Stimulated activated CD8-positive, alpha-beta memory T cell treated with anti-CD3 and anti-CD28 coated beads, Interleukin-7, amount 100 ng/mL, for 1 hour (primary cell): ENCODE results near the gene GTF2I.
"Not testable (repeated sequence)": the region's sequence is repeated elsewhere in the genome, so short reads cannot be mapped to it uniquely, and the experiment has no call there.

Source experiments
- DNase-seq, 2 donors: peaks; one replicate each; pipeline ENCODE4 v3.0.0-alpha.2; 2020; ENCODE audit warnings: low read depth in 2 of 2

The GTF2I gene

DNA sequence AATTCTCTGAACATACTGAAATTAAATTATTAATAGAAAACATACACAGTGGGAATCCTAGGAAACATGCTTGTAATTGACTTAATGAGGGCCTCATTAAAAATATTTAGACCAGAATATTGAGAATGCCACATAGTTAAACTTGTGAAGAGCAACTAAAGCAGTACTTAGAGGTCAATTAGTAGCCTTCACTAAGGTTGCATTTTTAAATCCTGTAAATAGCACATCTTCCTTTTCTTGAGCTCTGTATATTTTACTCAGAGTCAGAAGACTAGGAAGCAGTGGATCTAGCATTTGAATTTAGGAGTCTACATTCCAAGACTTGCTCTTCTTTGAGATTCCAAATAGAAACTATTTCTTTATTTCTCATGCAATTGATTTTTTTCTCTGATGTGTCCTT lies 56.0 kb downstream of the GTF2I start:
- no peak for DNase-seq

DNA sequence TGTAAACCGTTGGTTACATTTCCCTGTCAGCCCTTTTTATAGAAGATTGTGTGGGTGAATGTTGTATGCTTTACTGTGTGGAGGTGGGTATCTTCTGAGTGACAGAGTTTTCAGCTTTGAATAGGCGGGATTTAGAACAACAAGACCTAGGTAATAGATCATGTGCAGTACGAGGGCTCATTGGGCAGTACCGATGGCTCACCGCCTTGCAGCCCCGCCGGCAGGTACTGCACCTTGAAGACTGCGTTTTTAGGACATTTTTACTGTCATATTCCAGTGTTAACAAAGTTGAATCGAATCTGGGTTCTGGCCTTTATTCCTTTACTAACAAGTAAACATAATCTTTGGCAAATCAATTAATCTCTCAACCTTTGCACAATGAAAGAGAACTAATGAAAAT lies 60.4 kb downstream of the GTF2I start:
- no peak for DNase-seq

DNA sequence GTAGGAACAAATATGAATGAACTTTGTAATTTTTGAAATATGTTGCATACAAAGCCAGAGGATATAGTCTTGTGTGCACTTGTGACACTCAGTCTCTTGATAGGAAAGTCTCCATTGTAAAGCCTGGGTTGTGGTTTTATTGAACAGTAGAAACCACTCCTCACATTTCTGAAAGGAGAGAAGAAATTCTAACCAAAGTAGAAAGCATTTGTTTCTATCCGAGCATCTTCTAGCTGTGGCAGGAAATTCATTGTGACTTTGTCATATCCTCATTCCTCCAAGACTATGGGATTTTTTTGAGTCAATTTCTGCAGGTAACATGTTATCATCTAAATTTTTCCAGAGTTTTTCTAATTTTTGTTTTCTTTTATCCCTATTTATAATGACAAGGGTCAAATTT lies 60.8 kb downstream of the GTF2I start:
- no peak for DNase-seq

DNA sequence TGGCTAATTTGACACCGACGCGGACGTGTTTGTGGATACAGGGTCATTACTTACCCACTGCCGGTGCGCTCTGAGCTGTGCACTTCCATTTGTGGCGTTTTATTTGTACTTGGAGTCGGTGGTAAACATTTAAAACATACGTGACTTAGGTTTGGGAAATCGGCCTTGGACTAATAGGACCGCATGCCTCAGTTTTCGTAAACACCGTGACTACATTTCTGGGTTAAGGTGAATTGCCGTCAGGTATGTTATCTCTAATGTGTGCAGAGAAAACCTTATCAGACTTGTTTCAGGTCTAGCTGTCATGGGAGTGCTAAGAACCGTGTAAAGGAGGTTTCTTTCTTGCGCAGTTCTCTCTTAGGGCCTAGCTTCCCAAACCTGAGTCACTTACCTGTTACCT lies 64.6 kb downstream of the GTF2I start:
- DNase-seq = no peak

DNA sequence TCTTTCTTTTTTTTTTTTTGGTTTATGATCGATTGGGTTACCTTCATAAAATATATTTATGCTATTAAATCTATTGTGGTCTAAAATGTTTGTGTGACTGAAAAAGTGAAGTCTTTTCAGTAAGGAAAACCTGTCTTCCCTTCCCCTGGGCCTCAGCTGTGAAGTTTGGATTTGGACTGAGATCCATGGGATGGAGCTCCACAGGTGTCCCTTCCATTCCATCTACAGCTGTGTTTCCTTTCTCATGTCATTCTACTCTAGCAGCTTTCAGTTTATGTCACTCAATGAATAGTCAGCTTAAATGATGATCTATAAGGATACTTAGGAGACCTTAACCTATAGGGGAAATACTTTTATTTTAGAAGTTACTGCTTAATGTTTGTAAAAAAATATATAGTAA lies 68.3 kb downstream of the GTF2I start:
- DNase-seq = no peak

DNA sequence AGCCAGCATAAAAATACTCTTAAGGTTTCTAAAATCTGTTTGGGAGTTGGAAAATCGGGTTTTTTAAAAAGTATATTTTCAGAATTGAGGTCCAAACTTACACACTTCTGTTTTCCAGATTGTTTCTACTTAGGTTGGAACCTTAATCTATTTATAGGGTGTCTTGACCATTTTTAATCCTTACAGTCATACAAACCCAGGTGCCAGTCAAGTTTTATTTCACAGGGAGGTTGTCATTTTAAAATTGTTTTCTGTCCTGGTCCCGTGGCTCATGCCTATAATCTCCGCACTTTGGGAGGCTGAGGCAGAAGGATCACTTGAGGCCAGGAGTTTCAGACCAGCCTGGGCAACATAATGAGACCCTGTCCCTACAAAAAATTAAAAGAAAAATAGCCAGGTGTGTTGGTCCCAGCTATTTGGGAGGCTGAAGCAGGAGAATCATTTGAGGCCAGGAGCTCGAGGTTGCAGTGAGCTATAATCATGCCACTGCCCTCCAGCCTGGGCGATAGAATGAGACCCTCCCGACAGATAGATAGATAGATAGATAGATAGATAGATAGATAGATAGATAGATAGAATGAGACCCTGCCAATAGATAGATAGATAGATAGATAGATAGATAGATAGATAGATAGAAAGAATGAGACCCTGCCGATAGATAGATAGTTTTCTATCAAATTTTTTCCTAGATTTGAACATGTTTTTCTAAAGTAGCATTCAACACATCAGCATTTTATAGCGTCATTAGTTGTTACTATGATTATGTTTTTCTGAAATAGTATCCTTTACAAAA lies 69.0 kb downstream of the GTF2I start:
- DNase-seq = no peak

DNA sequence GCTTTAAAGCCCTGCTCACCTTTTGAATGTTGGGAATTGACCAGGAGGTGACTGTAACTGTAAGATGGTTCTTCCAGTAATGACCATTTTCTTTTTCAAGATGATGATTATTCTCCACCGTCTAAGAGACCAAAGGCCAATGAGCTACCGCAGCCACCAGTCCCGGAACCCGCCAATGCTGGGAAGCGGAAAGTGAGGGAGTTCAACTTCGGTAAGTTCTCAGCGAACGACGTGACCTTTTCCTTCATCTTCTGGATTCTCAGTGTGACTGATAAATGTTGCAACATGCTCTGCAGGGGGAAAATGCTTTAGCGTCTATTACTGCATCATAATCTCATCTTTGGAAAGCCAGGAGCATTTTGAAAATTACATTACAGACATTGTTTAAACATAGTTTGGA lies 71.2 kb downstream of the GTF2I start:
- not testable (repeated sequence) for DNase-seq

DNA sequence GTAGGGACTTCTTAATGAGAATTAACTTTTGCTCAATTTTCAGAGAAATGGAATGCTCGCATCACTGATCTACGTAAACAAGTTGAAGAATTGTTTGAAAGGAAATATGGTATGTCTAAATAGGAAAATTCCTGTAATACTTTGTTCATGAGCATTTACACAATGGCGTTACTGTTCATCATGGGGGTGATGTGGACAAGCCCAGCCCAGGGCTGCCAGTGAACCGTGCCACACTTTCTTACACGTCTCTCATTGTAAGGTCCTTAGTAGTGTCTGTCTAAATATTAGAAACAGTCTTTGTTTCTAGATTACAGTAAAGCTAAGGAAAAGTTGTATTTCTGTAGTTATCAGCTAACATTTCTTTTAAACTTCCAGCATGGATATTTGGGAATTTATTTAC lies 72.7 kb downstream of the GTF2I start:
- DNase-seq = not testable (repeated sequence)

DNA sequence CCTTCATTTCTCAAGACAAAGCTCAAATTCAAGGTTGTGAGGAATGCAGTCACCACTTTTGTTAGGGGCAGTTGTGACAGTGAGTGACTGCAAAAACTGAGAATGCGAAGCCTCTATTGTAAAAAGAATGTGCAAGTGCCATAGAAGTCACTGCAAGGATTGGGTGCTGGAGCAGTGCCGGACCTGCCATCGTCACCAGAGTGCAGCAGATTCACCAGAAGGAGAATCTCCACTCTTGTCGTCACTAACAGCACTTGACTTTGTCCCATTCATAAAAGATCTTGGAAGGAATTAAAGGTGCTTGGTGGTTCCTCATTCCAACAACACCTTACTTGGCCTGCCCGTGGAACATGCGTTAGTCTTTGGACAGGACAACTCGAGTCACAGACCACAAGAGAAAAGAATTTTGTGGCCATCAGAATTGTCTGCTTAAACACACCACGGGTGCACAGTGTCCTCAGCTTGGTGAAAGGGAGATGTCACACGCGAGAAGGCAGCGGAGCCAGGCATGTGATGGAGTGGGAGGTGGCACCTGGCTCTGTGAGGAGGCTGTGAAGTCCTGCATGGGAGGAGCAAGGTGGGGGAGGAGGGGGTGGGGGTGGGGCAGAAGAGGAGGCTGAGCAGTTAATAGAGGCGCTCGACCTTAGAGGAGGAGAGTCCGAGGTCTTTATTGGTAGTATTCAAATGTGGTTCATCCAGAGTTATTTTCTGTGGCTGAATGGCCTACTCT lies 82.6 kb downstream of the GTF2I start:
- DNase-seq = not testable (repeated sequence)

DNA sequence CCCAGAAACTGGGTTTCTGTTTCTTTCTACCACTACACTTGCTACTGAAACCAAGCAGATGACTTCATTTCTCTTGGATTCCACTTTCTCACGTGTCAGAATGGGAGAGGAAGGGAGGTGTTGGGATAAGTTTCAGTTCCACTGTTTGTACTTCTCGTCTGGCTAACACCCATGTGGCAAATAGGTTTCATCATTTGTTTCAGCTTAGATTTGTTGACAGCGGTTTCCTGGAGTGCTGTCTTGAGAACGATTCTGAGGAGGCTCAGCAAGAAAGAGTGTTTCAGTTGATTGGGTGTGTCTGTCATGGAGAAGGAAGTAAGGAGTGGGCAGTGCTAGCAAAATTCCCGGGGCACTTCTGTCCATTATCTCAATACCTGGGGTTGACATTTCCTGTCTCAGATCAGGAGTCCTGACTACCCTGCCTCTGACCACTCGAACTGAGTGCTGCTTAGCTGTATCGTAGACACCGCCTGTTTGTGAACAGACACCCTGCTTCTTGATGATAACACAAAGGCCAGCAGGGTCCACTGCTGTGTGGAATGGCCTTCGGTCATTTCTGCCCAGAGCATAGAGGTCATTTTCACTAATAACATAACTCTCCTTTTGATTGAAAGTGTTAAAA lies 86.5 kb downstream of the GTF2I start:
- DNase-seq = not testable (repeated sequence)

DNA sequence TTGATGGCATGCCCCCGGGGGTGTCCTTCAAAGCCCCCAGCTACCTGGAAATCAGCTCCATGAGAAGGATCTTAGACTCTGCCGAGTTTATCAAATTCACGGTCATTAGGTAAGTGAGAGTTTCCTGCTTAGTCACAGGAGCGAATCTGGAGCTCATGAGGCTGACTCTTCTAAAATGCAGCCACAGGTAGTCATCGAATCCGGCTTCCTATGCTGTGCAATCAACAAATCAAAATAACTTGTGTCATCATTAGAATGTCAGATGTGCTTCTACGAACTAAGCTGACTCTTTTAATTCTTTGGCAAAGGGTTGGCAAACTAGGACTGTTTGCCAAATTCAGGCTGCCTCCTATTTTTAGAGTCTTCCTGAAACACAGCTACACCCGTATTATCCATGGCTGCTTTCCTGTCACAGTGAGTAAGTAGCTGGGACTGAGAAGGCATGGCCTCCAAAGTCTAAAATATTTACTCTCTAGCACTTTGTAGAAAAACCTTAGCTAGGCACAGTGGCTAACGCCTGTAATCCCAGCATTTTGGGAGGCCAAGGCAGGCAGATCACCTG lies 96.5 kb downstream of the GTF2I start:
- not testable (repeated sequence) for DNase-seq

DNA sequence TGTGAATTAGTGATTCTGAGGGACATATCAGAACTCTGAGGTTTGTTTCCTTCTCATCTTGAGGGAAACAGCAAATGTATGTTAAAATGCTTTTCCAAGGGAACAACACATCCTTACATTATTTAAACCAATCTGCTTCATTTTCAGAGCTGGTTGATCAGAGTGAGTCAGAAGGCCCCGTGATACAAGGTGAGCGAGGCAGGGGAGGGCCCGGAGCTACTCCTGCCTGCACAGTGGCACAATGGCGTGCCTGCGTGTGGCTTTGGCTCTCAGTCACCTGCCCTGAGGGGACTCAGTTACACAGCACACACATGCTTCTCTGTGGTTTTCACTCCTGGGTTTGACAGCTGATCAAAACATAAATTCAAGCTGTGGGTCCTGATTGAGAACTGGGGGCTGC lies 99.2 kb downstream of the GTF2I start:
- not testable (repeated sequence) for DNase-seq

DNA sequence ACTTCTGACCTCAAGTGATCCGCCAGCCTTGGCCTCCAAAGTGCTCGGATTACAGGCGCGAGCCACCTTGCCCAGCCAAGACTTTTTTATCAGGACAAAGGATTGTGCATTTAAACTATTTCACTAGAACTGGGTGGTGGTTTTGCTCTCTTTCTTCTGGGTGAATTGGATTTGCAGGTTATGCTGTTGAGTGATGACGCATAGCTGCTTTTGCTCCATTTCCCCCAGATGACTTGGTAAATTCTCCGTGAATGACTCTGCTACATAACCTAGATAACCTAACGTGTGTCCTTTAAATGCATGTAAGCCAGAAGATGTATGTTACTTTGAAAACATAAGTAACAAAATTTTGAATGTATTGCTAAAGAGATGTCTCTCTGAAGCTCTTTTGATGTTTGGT lies 100.8 kb downstream of the GTF2I start:
- not testable (repeated sequence) for DNase-seq

DNA sequence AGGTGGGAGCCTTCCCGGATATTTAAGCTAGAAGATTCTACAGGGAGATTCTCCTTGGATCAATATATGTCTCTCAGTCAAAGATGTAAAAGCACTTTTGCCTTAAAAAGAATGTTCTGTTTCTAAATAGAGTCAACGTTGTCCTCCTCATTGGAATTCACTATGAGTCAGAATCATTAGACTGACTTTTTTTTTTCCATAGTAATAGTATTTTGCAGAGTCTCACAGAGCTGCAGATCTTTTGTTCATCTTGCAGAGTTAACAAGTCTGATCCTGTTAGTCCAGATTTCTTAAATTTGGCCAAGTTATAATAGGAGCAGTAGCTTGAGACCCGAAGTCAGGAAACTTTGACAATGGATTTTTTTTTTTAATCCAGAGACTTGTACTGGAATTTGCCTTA lies 101.5 kb downstream of the GTF2I start:
- not testable (repeated sequence) for DNase-seq

DNA sequence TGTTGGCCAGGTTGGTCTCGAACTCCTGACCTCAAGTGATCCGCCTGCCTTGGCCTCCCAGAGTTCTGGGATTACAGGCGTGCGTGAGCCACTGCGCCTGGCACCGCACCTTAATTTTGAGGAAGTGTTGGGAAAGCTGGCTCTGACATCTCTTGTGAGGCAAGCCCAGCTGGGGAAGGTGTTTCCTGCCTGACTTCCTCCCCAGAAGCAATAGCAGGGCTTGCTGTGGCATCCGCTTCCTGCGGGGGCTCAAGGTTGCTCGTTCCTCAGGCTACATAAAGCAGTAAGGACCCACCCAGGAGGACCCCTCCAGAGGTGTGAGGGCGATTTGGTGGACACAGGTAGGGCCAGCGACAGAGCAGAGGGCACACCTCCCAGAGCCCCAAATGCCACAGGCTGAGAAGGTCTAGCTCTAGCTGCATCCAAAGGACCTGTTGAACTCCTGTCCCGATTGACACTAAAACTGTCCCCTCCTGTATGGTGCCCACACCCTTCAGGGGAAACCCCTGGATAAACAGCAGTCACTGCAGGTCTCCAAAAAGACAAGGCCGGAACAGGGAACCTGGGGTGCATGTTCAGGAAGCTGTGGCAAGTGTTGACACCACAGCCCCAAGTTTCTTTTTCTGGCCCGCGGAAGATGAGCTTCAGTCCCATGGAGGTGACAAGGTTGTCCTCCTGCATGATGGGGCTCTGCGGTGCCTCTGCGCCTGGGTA lies 107.8 kb downstream of the GTF2I start:
- DNase-seq = not testable (repeated sequence)

DNA sequence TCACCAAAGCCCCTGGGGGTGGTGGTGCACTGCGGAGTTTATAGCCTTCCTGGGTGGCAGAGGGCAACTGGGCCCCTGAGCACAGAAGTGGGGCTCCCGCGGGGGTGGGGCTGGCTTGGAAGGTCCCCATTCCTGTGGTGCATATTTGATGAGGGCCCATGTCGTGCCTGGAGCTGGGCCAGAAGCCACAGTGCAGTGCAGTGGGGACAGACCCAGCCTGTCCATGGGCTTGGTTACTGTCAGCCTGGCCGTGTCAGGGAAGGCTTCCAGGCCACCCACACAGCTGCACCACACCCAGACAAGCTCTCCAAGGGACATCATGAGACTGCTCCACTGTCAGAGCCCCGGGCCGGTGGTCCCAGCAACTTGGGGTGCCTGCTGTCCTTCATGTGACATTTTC lies 109.0 kb downstream of the GTF2I start:
- DNase-seq = not testable (repeated sequence)

DNA sequence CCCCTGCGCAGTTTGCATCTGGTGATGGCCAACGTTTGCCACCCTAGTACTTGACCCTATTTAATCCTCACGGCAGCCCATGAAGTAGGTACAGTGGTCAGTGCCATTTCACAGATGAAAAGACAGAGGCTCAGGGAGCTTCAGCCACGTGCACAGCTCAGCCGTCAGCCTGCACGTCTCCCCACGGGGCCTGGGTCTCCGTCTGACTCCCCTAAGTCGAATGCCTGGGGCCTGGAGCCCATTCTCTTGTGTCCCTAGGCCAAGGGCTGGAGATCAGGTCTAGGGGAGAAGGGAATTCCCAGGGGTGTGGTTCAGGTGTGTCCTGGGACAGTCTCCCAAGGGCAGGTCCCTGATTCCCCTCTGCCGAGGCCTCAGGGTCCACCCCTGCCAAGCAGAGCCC lies 109.5 kb downstream of the GTF2I start:
- not testable (repeated sequence) for DNase-seq

DNA sequence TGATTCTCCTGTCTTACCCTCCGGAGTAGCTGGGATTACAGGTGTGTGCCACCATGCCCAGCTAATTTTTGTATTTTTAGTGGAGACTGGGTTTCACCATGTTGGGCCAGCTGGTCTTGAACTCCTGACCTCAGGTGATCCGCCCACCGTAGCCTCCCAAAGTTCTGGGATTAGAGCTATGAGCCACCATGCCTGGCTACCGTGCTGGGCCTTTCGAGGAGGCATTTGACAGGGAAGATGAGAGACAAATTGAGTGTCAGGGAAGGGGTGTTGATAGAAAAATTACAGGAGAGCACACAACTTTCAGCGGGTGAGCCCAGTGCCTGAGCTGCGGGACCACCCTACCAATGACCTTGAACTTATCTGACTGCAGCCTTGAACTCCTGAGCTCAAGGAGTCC lies 112.5 kb downstream of the GTF2I start:
- DNase-seq = not testable (repeated sequence)

DNA sequence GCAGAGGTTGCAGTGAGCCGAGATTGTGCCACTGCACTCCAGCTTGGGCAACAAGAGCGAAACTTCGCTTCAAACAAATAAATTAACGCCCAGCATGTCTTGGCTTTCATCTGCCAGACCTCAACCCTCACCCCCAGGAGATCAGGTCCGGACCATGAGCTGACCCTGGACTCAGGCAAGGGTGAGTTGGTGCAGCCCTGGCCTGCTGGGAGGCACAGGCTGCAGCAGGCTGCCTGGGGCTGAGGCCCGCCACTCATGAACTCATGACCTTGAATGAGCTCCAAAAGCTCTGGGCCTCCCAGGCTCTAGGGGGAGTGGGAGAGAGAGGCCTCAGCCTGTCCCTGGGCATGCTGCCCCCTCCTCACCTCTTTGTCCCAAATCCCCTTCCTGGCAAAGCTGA lies 114.6 kb downstream of the GTF2I start:
- DNase-seq = not testable (repeated sequence)

DNA sequence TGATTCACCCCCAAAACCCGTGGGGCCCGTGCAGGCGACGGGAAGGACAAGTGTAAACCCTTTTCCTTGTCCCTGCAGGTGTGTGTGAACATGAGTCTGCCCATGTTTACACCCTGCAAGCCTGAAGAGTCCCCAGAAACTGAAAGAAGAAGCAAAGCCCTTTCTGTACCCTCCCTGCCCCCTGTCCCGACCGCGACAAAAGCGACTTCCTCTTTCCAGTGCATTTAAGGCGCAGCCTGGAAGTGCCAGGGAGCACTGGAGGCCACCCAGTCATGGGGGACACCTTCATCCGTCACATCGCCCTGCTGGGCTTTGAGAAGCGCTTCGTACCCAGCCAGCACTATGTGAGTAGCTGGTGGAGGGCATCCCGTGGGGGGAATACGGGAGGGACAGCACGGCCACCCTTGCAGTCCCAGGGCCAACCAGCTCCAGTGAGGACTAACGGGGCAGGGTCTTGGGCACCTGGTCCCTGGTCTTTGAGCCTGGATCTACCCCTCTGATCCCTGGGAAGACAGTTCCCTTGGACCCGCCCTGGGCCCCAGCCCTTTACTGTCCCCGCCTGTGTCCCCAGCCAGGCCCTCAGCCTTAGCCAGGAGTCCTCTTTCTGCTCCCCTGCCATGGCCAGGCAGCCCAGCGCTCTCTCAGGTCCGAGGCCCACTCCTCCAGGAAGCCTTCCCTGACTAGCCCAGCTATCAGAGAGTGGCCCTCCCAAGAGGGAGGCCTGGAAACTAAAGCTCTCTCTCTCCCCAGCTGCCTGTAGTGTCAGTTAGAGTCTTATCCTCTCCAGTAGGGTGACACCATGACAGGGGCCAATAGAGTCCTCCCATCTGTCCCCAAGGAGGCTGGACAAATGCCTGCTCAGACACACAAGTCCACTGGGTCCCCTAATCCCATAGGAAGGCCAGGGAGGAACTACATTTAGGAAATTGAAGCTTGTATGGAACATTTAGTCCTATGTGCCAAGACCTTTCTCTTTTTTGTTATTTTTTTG lies 116.5 kb downstream of the GTF2I start, which contains the start of gene NCF1:
NCF1 (plus strand) TSS at position 252 of the 991 bp plus-strand sequence; CDS start at position 273, 21 bp downstream.
- DNase-seq = not testable (repeated sequence)
